WTC11 (cell line): Measurements from ENCODE around the gene AGAP1.

Source experiments
- FOXJ3 ChIP-seq: sonication (generic); formaldehyde crosslinking; IDR thresholded peaks from 2 replicates; pipeline ENCODE4 v1.9.0; 2021; ENCODE audit warnings: missing genetic modification reagents, mild to moderate bottlenecking, borderline replicate concordance
- TF ChIP-seq, protein P1 (sequence below): sonication (generic); formaldehyde crosslinking; IDR thresholded peaks from 2 replicates; pipeline ENCODE4 v1.8.0; 2022; ENCODE audit warnings: mild to moderate bottlenecking, missing genetic modification reagents
- TF ChIP-seq, protein P2 (sequence below): fragments of 200-600 bp; IDR thresholded peaks from 2 replicates; pipeline ENCODE4 v1.8.0; 2022; ENCODE audit warnings: antibody characterized with exemption
- TF ChIP-seq, protein P3 (sequence below): sonication (generic); formaldehyde crosslinking; conservative IDR thresholded peaks from 2 replicates; pipeline ENCODE4 v1.8.1; 2022; ENCODE audit warnings: mild to moderate bottlenecking, missing genetic modification reagents

DNA sequence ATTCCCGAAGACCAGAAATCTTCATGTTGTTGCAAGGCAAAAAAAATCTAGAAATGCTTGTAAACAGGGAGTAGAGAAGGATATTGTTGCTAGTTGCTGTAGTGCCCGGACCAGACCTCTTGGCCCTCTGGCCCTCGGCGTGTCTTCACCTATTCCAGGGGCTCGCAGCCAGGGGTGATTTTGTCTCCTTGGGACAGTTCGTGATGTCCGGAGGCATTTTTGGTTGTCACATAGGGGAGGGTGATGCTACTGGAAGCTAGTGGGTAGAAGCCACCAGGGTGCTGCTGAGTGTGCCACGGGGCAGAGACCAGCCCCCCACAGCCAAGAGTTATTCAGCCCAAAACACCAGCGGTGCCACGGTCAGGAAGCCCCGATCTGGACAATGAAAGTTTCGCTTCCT lies 443.7 kb downstream of the AGAP1 start:
- TF ChIP-seq, protein P1, sequence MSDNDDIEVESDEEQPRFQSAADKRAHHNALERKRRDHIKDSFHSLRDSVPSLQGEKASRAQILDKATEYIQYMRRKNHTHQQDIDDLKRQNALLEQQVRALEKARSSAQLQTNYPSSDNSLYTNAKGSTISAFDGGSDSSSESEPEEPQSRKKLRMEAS (CRISPR knock-in tag) = no peak
- TF ChIP-seq, protein P2, sequence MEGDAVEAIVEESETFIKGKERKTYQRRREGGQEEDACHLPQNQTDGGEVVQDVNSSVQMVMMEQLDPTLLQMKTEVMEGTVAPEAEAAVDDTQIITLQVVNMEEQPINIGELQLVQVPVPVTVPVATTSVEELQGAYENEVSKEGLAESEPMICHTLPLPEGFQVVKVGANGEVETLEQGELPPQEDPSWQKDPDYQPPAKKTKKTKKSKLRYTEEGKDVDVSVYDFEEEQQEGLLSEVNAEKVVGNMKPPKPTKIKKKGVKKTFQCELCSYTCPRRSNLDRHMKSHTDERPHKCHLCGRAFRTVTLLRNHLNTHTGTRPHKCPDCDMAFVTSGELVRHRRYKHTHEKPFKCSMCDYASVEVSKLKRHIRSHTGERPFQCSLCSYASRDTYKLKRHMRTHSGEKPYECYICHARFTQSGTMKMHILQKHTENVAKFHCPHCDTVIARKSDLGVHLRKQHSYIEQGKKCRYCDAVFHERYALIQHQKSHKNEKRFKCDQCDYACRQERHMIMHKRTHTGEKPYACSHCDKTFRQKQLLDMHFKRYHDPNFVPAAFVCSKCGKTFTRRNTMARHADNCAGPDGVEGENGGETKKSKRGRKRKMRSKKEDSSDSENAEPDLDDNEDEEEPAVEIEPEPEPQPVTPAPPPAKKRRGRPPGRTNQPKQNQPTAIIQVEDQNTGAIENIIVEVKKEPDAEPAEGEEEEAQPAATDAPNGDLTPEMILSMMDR = no peak
- TF ChIP-seq FOXJ3 (CRISPR knock-in tag) = no peak
- TF ChIP-seq, protein P3, sequence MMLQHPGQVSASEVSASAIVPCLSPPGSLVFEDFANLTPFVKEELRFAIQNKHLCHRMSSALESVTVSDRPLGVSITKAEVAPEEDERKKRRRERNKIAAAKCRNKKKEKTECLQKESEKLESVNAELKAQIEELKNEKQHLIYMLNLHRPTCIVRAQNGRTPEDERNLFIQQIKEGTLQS = no peak
